SH-SY5Y (cell line): ENCODE results near the gene HMCES.

Experiments
- GATA2 ChIP-seq: IDR thresholded peaks from 2 replicates; pipeline ENCODE4 v1.6.1; 2011; ENCODE audit warnings: mild to moderate bottlenecking, low read depth, low read length
- GATA3 ChIP-seq: IDR thresholded peaks from 2 replicates; pipeline ENCODE4 v1.6.1; 2011; ENCODE audit warnings: low read depth, mild to moderate bottlenecking, low read length, moderate library complexity

DNA sequence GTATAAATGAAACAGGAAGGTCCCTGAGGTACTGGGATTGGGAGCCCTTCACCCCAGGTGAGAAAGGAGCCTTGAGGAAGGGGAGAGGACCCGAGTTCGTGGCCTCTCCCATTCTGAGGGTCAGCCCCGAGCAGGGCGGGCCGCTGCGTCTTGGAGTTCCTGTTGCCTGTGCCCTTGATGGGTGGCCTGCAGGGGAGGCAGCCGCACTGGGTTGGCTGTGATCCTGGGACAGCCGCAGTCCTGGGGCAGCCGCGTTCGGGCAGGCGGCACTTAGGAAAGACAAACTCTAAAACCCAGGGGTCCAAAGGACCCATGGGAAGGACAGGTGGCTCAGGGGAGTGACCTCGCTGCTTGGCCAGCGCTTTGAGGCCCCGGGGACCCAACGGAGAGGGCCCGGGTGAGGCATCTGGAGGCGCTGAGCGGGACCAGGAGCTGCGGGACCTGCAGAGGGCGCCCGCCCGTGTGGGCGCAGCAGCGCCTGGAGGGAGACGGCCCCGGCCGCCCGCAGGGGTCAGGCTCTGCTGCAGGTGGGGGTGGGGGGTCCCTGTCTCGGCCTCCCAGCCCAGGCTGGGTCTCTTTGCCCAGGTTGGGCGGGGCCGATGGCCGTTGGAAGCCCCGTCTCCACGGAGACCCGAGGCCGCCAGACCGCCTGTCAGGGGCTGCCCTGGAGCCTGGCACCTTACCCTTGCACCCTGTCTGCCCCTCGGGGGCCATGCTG lies 65.1 kb downstream of the HMCES start:
- no peak for TF ChIP-seq GATA2
- TF ChIP-seq GATA3 = no peak
